MCF 10A (cell line): Measurements from ENCODE around the gene C1QTNF1. TPM values are rescaled to one million over a fixed set of nuclear protein-coding genes. Genes with fewer than 3 reads are reported as not detected.

Experiments used
- BruUV-seq: library from RNA; stranded (reverse); fragments of 400-500 nt; replicated peaks from 2 replicates; lab custom pipeline; 2021; lab: Mats Ljungman, UMichigan
- CTCF ChIA-PET: fragments of 300-600 bp; sonication (Branson Sonifier 250); formaldehyde crosslinking; extraction: SDS; loops from one replicate; lab custom pipeline; 2021; ENCODE audit warnings: antibody characterized with exemption, inconsistent platforms; lab: Yijun Ruan, JAX
- POLR2A ChIA-PET: fragments of 300-600, 350-650 bp; sonication (Branson Sonifier 250); formaldehyde crosslinking; extraction: SDS; loops from one replicate; lab custom pipeline; 2020; ENCODE audit warnings: antibody characterized with exemption, inconsistent platforms; lab: Yijun Ruan, JAX
- DNase-seq: peaks from one replicate; pipeline ENCODE4 v3.0.0-alpha.2; 2018; ENCODE audit not compliant: unreplicated experiment
- H3K27ac Mint-ChIP-seq: one replicate; pipeline ENCODE4 v1.8.0; 2022; ENCODE audit warnings: mild to moderate bottlenecking, low read depth, mixed read lengths; ENCODE audit not compliant: unreplicated experiment
- H3K27me3 Mint-ChIP-seq: one replicate; pipeline ENCODE4 v1.8.0; 2022; ENCODE audit warnings: mixed read lengths; ENCODE audit not compliant: insufficient read depth, unreplicated experiment
- H3K36me3 Mint-ChIP-seq: one replicate; pipeline ENCODE4 v1.8.0; 2022; ENCODE audit warnings: mild to moderate bottlenecking, moderate library complexity, mixed read lengths; ENCODE audit not compliant: insufficient read depth, unreplicated experiment
- H3K4me1 Mint-ChIP-seq: one replicate; pipeline ENCODE4 v1.8.0; 2022; ENCODE audit warnings: mixed read lengths; ENCODE audit not compliant: insufficient read depth, unreplicated experiment
- H3K4me3 Mint-ChIP-seq: one replicate; pipeline ENCODE4 v1.8.0; 2022; ENCODE audit warnings: mild to moderate bottlenecking, moderate library complexity, mixed read lengths; ENCODE audit not compliant: unreplicated experiment
- H3K9me3 Mint-ChIP-seq: one replicate; pipeline ENCODE4 v1.8.0; 2022; ENCODE audit warnings: mixed read lengths; ENCODE audit not compliant: unreplicated experiment
- CTCF ChIP-seq: fragments of 200-600 bp; IDR thresholded peaks from one replicate; pipeline ENCODE4 v1.8.0; 2022; ENCODE audit warnings: antibody characterized with exemption, mild to moderate bottlenecking; ENCODE audit not compliant: unreplicated experiment
- intact Hi-C: fragments of 100-400 bp; cut with micrococcal nuclease; formaldehyde crosslinking; loops from 2 replicates; pipeline ENCODE4 v1.14.1; 2022
- total RNA-seq: library from RNA; stranded (reverse); gene quantifications from 2 replicates; pipeline ENCODE4 v1.2.3, GENCODE V29; 2022

C1QTNF1 gene
- total RNA-seq, 1 experiment from 2014 or later, result 3.0 TPM

DNA sequence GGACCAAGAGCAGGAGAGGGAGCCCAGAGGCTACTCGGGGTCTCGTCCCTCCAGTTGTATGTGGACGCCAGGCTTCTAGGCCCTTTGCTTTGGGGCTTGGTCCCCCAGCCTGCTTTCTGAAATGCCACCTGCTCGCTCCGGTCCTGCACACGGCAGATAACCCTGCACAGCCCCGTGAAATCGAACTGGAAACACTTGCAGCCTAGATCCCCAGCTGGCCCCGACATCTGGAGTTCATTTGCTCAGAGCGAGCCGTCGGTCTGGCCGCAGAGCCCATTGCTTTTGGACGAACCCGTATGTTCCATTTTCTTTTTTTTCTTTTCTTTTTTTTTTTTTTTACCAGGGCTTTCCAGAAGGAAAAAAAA is 22.9 kb downstream of the C1QTNF1 start:
- intact Hi-C loops, result loop anchor here (1.0 kb wide), 2 partner anchors 35 to 346 kb away; no protein-coding TSS in a partner anchor
- no peak for DNase-seq
- ChIA-PET POLR2A (no interaction called here), CTCF (interaction anchor here (0.7 to 7.2 kb wide), 4 partner anchors 9 to 40 kb away, joined by 4 to 73 read pairs (median 9); no protein-coding TSS in a partner anchor)
- no TSS peak for BruUV-seq
- peaks cover 37% of the 10 kb centered on the region for H3K27me3 Mint-ChIP-seq
- peaks cover 14% of the 10 kb centered on the region for H3K4me1 Mint-ChIP-seq
- no peak for TF ChIP-seq CTCF
- H3K4me3 Mint-ChIP-seq, result no peak overlapping the region
- H3K36me3 Mint-ChIP-seq, result no peaks in the 10 kb centered on the region
- H3K9me3 Mint-ChIP-seq, result no peaks in the 10 kb centered on the region
- no peak overlapping the region for H3K27ac Mint-ChIP-seq

DNA sequence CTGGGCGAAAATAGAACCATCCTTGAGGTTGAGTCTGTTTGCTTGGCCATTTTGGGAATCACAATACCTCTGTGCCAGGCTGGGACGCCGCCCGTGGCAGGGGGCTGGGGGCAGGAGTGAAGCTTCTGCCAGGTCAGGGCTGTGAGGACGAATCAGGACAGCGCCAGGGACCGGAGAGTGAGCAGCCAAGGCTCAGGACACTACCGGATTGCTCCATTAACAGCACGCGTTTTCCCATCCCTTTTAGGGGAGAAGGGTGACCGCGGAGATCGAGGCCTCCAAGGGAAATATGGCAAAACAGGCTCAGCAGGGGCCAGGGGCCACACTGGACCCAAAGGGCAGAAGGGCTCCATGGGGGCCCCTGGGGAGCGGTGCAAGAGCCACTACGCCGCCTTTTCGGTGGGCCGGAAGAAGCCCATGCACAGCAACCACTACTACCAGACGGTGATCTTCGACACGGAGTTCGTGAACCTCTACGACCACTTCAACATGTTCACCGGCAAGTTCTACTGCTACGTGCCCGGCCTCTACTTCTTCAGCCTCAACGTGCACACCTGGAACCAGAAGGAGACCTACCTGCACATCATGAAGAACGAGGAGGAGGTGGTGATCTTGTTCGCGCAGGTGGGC is 23.4 kb downstream of the C1QTNF1 start:
- Mint-ChIP-seq H3K4me1 (peaks cover 14% of the 10 kb centered on the region), H3K27me3 (peaks cover 37% of the 10 kb centered on the region), H3K9me3 (no peaks in the 10 kb centered on the region), H3K27ac (no peak overlapping the region), H3K36me3 (no peaks in the 10 kb centered on the region), H3K4me3 (no peak overlapping the region)
- intact Hi-C loops, result no loop called here
- no TSS peak for BruUV-seq
- ChIA-PET CTCF (interaction anchor here (0.6 to 7.2 kb wide), 5 partner anchors 14 to 345 kb away, joined by 4 to 73 read pairs (median 4); no protein-coding TSS in a partner anchor), POLR2A (no interaction called here)
- TF ChIP-seq CTCF, result no peak
- no peak for DNase-seq

- H3K4me1 Mint-ChIP-seq, result peaks cover 17% of the 10 kb centered on the region
- H3K4me3 Mint-ChIP-seq, result no peak overlapping the region
- intact Hi-C loops, result no loop called here
- no peak for TF ChIP-seq CTCF
- POLR2A ChIA-PET, result no interaction called here
- DNase-seq, result no peak
- H3K9me3 Mint-ChIP-seq, result no peaks in the 10 kb centered on the region
- H3K27ac Mint-ChIP-seq, result no peak overlapping the region
- peaks cover 30% of the 10 kb centered on the region for H3K27me3 Mint-ChIP-seq
- CTCF ChIA-PET, result interaction anchor here (0.6 to 7.2 kb wide), 4 partner anchors 12 to 344 kb away, joined by 3 to 73 read pairs (median 4); partner anchors contain the start of gene CANT1
- no peaks in the 10 kb centered on the region for H3K36me3 Mint-ChIP-seq
- no TSS peak for BruUV-seq
Measured at GRCh38 chr17:79047923-79048825, 24.2 kb downstream of the C1QTNF1 start.
